GM18907 (cell line): ENCODE measurements around the gene PLTP.
"Not testable (repeated sequence)": the region's sequence is repeated elsewhere in the genome, so short reads cannot be mapped to it uniquely, and the experiment has no call there.

Experiments used
- ATAC-seq: cut with Tn5 transposase; IDR thresholded peaks from one replicate; pipeline ENCODE4 v1.9.1; 2021; ENCODE audit warnings: mild to moderate bottlenecking, moderate library complexity; ENCODE audit not compliant: unreplicated experiment

The PLTP gene, protein sequence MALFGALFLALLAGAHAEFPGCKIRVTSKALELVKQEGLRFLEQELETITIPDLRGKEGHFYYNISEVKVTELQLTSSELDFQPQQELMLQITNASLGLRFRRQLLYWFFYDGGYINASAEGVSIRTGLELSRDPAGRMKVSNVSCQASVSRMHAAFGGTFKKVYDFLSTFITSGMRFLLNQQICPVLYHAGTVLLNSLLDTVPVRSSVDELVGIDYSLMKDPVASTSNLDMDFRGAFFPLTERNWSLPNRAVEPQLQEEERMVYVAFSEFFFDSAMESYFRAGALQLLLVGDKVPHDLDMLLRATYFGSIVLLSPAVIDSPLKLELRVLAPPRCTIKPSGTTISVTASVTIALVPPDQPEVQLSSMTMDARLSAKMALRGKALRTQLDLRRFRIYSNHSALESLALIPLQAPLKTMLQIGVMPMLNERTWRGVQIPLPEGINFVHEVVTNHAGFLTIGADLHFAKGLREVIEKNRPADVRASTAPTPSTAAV

DNA sequence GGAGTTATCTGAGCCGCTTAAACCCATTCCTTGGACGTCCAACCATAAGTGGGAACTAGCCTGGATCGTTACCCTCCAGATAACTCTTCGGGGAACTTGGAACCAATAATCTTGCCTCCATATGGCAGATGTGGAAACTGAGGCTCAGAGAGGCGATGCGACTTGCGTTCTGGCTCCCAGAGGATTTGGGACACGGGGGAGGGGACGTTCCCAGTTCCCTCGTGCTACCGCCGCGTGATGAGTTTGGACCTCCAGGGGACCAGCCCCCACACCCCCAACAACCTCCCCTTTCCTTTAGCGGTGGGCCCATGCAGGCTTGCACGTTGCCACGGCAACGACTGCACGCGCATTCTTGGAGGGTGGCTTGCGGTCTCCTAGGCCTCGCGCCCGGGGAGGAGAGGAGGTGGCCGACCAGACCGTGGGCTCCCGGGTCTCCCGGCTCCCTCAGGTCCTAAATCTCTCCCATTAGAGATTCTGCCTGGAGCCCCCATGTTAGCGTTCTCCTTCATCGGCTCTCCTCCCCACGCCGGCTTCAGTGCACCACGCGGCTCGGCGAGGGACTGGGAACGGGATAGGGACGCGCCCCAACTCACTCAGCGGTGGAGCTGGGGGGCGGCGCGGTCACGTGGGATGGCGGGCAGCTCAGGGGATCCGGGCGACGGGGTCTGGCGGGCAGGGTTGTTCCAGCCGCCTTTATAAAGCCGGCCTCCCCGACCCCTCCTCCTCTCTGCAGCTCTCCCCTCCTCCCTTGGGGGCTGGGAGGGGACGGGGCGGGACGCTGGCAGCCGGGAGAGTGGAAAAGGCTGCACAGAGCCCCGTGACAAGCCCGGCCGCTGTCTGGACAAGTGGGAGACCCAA lies at the start of gene PLTP:
Gene PLTP (minus strand): TSS at position 670 of the 858 bp plus-strand sequence. CDS start 703 bp downstream, outside the sequence.
- ATAC-seq: no peak

DNA sequence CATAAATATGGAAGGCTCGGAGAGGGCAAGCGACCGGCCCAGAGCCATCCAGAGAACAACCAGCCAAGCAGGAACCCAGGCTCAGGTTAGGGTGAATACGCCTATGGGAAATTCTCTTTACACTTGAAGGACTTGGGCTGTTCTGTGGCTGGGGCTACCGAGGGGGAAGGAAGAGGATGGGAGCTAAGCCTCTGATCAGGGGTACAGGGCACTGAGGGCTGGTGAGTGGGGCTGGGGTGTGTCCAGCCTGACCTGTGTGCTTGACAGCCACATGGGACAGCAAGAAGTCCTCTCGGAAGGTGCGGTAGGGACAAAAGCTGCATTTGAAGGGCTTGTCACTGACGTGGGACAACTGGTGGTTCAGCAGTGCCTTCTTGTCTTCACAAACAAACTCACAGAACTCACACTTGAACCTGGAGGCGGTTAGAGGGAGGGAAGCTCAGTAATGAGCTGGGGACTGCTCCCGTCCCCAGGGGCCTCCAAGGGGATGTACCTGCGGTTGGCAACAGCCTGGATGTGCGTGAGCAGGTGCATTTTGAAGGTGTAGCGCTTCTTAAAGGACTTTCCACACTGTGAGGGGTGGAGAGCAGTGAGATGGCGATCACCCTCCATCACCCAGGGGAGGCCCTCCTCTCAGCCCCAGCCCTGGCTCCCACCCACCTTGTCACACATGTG lies 48.1 kb upstream of the PLTP start:
- ATAC-seq: no peak

DNA sequence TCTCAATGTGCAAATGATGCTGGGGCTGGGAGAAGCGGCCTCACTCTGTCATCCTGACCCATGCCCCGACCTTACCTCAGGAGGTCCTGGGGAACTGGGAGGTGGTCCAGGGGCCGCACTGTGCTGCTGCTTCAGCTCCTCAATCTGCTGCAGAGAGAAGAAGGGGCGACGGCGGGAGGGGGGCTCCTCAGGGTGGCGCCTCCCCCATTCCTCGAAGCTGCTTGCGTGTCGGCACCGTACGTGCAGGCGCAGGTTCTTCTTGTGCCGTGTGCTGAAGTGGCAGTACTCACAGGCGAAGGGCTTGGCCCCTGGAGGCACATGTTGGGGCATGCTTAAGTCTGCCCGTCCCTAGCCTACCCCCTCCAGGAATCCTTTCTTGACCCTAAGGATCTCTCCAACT lies 47.2 kb upstream of the PLTP start:
- no peak for ATAC-seq

DNA sequence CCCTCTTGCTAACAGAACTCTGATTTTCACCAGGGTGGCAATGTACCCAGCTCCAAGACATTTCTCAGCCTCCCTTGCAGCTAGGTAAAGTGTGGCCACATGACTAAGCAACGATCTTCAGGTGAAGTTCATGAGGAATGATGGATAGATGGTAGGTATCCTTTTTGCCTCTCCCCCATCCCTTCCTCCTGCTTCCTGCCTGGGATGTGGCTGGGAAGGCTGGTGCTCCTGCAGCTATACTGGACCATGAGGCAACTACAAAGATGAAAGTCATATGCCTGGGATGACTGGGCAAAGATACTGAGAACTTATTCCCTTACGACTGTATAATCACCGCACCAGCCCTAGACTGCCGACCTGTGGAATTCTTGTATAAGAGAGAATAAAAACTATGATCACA lies 46.6 kb upstream of the PLTP start:
- ATAC-seq: no peak

DNA sequence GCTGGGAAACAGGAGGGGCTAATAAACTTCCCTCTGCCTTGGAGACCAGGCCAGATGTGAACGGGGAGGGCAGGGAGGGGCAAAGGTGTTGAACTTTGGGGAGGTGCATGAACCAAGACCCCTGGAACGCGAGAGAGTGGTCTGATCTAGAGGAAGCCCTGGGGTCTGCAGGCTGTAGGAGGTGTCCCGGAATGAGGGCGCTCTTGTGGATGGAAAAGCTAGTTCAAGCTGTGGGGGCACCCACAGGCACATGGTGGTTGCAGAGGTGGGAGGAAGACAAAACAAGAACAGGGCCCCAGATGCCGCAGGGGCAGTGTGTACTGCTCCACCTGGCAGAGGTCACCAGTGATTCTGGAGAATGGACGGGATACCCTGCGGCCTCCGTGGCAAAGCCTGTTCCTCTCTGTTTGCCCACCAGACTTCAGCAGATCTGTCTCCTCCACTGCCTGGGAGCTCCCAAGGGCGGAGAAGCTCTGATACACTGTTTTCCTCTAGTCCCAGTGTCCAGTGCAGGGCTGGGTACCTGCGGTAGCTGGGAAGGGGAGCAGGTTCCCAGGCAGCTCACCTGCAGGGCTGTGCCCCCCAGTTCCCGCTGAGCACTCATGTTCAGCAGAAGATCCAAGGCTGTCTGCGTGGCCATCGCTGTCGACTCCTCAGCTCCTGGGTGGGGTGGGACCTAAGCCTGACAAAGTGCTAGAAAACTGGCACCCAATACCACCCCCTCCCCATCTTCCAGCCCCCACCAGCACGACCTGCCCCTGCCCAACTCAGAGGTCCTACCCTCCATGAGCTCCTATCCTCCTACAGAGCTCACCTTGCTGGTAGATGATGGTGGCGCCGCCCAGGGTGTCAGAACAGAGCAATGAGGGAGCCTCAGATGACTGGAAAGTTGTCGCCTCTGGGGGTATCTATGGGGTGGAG lies 45.3 kb upstream of the PLTP start:
- no peak for ATAC-seq

DNA sequence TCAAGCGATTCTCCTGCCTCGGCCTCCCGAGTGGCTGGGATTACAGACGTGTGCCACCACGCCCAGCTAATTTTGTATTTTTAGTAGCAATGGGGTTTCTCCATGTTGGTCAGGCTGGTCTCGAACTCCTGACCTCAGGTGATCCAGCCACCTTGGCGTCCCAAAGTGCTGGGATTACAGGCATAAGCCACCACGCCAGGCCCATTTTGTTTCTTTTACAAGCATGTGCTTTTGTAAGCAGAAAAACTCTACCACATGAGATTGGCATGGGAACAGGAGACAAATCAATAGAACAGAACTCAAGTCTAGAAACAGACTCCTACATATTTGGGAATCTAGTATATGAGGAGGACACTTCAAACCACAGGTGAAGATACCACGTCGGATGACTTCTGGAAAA lies 44.4 kb upstream of the PLTP start:
- ATAC-seq: not testable (repeated sequence)

DNA sequence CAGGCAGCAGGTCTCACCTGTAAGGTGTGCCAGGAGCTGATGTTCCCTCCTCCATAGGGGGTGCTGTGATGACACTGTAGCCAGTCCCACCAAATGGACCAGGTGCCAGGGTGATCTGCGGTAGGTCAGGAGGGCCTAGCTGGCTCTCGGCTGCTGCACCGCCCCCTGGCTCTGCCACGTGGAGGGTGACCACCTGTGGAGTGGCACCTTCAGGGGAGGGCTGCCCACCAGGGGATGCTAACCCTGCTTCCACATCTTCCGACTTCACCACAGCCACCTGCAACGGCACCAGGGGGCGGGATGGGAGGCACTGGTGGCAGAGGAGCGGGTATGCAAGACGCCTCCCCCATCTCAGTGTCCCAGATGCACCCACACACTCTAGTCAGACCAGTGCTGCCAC lies 41.7 kb upstream of the PLTP start:
- no peak for ATAC-seq

DNA sequence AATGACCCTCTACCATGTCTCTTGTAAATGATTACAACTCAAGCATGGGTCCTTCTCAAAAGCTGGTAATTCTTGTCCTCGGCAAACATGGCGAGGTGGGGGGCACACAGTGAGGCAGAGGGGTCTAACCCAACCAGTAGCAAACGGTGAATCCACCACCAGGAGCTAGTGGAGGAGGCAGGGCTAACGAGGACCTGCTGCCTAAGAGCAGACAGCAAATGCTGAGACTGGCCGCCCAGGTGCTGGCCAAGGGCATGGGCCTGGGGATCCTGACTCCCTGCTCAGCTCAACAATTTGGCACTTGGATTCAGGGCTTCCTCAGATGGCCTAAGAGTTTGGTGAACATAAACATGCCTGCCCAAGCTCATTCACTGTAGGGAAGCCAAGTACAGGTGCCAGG lies 40.9 kb upstream of the PLTP start:
- ATAC-seq: no peak

DNA sequence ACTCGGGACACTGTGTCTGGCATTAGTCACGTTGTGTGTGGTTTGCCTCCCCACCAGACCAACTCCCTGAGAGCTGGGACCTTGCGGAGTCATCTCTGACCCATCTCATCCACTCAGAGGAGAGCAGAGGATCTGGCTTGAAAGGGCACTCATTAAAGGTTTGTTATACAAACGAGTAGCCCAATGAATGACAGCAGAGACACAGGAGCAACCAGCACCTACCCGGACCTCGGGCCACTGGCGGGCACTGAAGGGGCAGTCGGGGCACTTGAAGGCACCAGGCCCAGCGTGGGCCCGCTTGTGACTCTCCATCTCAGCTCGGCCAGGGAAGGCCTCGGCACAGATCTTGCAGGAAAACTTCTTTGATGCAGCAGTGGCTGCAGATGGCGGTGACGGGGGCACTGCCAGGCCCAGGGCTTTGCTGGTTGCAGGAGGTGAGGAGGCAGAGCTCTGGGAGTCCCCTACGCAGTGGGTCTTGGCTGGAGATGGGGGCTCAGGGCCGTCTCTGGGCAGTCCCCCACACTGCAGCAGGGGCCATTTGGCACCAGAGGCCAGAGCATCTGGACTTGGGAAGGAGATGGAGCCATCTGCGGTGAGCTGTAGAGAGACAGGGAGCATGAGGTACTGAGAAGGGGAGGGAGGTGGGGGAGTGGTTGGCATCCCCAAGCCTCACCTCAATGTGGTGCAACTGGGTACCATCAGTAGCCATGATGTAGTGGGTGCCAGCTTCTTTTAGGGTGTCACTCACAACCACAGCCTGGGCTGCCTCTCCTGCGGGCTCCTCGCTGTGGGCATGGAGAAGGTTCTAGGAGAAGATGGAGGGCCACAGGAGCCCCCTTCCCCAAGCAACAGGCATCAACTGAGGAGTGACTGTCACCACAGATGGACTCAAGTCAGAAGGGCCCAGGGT lies 40.2 kb upstream of the PLTP start:
- ATAC-seq: no peak

DNA sequence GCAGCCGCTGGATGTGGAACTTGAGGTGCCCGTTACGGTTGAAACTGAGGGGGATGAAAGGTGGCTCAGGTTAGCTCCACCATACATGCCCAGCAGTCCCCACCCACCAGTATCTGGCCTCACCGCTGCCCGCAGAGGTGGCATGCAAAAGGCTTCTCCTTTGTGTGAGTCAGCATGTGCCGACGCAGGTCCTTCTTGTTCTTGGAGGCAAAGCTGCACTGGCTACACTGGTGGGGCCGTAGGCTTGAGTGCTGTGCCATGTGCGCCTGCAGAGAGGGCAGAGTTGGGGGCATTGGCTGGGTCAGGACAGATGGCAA lies 38.3 kb upstream of the PLTP start:
- ATAC-seq: no peak

DNA sequence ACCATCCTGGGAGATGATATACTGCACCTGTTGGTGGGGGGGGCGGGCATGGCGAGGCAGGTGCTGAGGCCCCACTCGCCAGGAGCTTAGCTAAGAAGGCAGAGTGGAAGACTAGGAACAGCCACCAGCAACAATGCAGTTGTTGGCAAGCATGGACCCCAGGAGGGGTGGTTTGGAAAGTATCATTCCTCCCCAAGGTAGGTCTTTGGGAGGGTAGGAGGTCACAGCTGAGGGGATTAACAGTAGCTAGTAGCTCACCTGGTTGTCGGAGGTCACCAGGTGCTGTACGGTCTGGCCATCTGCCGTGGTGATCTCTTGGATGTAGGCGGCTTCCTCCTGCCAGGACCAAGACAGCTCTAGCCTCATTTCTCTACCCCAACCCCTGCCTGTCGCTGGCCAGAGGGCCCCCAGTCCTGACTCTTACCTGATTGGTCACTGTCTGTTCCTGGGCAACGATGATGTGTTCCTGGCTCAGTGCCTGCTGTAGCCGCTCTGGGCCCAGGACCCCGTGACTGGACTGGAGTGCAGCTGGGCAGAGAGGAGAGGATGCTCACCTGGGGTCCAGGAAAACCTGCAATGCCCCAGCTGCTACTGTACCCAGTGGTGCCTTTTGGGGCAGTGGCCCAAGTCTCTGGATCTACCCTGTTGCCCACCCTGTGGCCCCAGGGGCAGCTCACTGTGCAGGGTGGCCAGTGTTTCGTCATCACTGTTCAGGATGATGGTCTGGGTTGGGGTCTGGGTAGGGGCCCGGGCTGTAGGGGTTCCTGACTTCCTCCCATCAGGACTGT lies 37.8 kb upstream of the PLTP start:
- no peak for ATAC-seq

DNA sequence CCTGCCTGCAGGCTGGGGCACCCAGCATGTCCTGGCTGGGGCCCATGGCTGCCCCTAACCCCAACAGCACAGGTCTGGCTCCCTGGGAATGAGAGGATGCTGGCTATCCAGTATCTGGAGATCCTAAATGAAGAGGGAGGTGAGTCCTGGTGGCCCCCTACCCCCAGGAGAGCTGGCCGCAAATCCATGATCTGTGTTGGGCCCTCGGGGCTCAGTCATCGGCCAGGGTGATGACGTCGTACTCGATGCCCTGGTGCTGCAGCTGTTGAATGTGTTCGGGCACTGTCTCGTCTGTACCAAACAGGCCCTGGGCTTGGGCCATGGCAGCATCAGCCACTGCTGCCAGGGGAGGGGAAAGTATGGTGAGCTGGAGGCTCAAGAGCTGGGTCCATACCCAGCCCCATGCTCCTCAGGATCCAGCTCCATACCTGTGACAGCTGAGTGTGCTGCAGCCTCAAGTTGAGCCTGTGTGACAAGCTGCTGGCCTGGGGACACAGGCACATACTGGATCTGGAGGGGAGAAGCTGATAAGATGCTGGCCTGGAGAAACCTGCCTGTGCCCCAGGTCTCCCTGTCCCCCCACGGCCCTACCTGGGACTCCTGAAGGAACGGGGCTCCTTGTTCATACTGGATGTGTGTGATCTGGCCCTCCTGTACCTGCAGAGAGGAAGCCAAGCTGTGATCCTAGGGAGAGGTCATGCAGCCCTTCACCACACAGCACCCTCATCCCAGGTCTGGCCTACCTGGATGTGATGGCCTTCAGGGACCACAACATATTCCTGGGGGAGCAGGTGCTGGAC lies 37.0 kb upstream of the PLTP start:
- ATAC-seq: no peak

DNA sequence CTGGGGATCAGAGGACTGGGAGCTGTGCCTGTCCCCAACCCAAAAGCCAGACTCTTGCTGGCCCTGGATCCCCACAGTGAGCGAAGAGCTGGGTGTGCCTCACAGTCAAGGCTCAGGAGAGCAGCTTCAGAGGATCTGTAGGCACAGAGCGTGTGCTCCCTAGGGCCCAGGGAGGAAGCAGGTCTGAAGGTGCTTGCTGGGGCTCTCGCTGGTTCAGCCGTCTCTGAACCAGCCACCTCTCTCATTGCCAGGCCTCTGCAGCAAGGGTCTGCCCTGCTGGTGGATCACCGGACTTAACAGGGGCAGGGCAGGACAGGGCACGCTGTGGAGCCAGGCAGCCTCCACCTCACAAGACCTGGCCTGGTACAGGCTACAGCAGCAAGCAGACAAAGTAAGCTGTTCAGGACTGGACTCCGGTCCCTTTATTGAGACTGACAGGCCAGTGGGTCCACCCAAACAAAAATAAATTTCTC lies 36.3 kb upstream of the PLTP start:
- no peak for ATAC-seq

DNA sequence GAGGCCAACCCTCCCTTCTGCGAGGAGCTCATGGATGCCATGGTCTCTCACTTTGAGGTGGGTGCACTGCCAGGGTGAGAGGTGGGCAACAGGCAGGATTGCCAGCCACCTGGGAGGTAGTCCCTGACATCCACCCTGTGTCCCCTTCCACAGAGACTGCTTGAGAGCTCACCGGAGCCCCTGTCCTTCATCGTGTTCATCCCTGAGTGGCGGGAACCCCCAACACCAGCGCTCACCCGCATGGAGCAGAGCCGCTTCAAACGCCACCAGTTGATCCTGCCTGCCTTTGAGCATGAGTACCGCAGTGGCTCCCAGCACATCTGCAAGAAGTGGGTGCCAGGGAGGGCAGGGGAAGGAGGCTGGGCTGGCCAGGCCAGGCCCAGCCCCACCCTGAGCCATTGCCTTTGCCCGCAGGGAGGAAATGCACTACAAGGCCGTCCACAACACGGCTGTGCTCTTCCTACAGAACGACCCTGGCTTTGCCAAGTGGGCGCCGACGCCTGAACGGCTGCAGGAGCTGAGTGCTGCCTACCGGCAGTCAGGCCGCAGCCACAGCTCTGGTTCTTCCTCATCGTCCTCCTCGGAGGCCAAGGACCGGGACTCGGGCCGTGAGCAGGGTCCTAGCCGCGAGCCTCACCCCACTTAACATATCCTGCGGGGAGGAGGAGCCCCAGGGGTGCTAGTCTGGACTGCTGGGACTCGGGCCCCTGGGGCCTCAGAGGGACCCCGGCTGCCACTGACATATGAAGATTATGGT lies 35.3 kb upstream of the PLTP start:
- no peak for ATAC-seq

DNA sequence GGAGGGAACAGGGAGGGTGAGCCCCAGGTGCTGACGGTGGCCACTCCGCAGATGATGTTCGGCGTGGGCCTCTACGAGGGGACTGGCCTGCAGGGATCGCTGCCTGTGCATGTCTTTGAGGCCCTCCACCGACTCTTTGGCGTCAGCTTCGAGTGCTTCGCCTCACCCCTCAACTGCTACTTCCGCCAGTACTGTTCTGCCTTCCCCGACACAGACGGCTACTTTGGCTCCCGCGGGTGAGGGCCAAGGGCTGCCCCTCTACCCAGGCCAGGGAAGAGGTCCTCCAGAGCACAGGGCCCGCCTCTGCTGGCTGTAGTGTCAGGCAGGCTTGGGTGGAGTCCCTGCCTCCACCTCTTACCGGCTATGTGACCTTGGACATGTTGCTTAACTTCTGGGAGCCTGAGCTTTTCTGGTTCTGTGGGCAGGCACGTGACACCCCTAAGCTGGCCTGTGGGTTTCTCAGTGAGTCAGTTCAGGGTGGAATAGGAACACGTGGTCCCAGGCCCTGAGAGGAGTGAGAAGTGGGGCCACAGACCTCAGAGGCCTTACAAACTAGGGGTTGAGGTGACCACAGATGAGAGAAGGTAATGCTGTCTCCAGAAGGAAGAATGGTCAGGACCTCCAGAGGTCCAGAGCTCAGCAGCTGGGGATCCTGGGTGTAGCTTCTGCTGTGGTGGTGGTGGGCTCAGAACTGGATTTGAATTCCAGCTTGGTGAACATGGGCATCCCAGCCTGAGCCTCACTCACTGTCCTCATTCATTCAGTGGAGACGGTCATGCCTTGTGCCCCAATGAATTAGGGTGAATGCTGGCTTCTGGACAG lies 34.4 kb upstream of the PLTP start:
- ATAC-seq: no peak

DNA sequence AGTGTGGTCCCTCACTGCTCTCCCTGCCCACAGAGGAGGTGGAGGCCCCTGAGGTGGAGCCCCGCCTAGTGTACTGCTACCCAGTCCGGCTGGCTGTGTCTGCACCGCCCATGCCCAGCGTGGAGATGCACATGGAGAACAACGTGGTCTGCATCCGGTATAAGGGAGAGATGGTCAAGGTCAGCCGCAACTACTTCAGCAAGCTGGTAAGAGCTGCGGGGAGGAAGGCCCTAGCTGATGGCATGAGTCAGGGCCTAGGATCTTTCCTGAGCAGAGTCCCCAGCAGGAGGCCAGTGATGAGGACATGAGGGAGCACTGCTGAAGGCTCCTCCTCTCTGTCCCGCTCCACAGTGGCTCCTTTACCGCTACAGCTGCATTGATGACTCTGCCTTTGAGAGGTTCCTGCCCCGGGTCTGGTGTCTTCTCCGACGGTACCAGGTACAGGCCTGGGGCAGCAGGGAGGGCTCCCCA lies 33.8 kb upstream of the PLTP start:
- no peak for ATAC-seq
